Stimulated activated CD4-positive, alpha-beta T cell treated with anti-CD3 and anti-CD28 coated beads, Interleukin-4, amount 100 ng/mL, for 48 hours (primary cell): Measurements from ENCODE around the gene TCF20.

Experiments used
- DNase-seq, 2 donors: peaks; one replicate each; pipeline ENCODE4 v3.0.0-alpha.2; 2020; ENCODE audit warnings: low read depth in 2 of 2

Gene TCF20

DNA sequence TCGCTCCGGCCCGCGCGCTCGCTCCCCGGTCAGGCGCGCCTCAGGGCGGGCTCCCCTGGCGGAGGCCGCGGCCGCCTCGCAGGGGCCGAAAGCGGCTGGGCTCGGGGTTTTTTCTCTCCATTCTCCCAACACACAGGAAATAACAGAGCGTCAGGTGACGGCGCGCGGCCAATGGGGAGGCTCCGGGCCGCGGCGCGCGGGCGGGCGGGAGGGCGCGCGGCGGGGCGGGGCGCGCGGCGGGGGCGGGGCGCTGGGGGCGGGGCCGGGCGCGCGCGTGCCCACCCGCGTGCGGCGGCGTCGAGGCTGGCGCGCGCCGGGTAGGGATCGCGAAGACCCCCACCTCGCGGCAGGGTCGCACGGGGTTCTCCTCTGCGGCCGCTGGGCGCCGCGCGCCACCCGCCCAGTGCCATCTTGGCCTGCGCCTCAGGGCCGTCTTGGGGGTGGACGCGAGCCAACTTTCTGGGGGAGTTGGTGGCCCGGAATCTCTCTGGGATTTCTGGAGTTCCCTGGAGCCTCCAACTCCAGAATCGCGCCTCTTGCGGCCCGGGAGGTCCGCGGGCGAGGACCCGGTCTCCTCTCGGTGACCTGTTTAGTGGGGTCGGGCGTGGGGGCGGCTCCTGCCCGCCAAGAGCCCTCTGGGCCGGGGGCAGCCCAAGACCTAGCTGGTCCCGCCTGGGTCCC is at the start of gene TCF20:
Gene TCF20, minus strand, starts transcription at position 144 of the 681 bp plus-strand sequence. CDS start 55,348 bp downstream, outside the sequence.
- DNase-seq = peak; percentile 62 to 67

DNA sequence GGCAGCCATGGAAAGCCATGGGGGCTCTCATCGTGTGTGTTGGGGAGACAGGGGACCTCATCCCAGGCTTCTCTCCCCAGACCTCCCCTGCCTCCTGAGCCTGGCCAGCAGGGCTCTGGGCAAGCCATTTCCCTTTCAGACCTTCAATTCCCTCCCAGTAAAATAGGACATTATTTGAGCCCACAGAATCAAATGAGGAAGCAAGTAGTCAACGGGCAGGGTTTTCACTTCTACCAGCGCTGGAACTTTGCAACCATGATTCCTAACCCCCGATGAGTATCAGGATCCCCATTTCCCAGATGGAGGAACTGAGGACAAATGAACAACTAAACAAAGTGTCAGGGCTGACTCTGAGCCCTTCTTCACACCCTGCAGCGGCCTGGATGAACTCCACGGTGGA is 48.9 kb upstream of the TCF20 start:
- DNase-seq = no peak

DNA sequence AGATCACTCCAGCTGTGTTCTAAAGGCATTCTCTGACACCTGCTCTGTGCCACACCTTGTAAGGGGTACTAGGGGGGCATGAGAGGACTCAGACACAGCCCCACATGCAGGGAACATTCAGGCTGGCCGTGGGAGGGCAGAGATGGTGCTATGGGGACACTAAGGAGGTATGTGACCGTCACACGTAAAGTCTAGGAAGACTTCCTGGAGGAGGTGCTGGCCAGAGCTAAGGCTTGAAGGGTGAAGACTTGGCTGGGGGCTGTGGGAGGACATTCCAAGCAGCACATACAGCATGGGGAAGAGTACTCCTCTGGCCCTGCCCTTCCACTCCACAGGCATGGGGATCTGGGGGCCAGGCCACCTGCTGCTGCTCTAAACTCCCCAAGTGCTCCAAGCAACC is 48.5 kb upstream of the TCF20 start:
- no peak for DNase-seq

DNA sequence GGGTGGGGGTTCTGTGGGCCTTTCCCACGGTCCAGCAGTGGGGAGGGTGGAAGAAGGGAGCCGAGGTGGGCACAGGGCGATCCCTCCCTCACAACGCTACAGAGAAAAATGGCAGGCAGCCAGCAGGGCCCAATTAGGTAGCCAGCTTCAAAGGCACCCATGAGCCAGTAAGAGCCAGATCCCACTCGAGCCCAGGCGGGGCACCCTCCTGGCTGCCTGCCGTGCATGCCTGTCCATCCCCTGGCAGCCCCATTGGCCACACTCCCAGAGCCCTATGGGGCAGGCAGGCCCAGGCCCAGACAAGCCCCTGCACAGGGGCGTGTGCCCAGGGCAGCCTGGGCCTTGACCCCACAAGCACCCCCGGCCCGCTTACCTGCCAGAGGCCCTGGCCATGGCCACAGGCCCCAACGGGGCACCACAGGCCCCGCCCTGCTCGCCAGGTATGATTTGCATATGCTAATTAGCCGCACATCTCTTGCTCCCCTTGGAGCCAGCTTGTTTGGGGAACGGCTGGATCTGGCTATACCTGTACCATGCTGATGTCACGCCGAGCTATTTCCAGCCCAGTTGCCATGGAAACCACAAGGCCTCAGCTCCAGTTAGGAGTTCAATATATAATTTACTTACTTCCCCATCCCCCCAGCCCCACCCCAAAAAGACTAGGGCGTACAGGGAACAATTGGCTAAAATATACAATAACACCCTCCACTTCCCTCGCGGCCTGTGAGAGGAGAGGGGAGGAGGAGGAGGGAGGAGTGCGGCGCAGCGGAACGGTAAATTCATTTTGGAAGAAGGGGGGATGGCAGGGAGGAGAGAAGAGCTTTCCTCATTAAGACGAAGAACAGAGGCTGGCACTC is 47.5 kb upstream of the TCF20 start:
- no peak for DNase-seq

- DNase-seq = peak in 1 of 2 donors; percentile 47
These were observed 46.6 kb upstream of the TCF20 start for GRCh38 chr22:42317008-42317407.

DNA sequence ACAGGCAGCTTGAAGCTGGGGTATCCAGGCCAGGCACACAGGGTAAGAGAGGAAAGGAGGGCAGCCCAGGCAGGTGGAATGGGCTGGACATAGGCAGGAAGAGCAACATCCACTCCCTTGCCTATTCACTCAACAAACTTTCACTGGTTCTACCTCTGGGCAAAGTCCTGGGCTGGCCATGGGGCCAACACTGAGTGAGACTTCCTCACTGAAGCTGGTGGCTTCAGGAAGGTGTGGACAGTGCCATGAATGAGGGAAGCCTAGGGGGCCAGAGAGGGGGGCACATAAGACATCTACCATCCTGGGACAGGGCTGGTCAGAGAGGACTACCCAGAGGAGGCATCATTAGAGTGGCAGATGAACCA is 44.9 kb upstream of the TCF20 start:
- no peak for DNase-seq

- DNase-seq = no peak
These were observed 44.4 kb upstream of the TCF20 start for GRCh38 chr22:42314709-42315391.

DNA sequence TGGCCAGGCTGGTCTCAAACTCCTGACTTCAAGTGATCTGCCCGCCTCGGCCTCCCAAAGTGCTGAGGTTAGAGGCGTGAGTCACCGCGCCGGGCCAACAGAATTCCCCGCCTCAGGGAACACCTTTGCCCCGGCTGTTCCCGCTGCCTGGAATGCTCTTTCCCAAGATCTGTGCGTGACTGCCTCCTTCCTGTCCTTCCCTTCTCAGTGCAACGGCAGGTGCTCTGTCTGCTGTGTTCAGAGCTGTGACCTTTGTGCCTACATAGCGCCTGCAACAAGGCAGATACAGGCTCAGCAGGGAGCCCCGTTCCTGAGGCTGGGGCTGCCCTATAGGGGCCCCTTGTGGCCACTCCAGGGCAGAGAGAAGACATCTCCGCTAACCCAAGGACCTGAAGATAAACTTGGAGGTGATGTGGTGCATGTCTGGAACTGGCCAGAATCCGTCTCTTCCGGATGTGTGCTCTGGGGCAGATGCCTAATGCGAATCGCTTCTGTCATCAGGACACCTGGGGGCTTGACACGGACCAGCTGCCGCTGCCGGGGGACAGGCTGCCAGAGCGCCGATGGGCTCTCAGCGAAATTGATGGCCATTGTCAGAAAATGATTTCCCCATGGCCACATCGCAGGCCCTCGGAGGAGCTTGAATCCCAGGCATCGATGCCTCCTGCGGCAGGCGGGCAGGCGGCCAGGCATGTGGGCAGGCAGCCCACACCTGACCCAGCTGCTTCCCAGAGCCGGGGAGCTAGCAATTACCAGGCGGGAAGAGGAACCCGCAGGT is 43.5 kb upstream of the TCF20 start:
- DNase-seq = no peak

DNA sequence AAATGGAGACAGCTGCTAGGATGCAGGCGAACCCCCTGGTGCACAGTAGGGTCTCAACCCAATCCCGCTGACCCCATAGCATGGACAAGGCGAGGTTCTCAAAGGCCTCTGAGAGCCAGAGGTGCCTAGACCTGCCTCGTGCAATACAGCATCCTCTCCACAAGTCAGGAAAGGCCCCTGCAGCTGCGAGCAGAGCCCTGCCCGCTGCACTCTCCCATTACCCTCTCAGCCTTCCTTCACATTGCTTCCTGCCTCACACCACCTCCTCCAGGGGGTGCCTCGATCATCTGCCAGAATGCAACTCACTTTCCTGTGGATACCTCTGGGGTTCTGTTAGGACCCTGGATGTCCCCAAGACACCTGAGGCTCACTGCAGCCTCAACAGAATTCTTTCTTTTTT is 42.8 kb upstream of the TCF20 start:
- DNase-seq = no peak

DNA sequence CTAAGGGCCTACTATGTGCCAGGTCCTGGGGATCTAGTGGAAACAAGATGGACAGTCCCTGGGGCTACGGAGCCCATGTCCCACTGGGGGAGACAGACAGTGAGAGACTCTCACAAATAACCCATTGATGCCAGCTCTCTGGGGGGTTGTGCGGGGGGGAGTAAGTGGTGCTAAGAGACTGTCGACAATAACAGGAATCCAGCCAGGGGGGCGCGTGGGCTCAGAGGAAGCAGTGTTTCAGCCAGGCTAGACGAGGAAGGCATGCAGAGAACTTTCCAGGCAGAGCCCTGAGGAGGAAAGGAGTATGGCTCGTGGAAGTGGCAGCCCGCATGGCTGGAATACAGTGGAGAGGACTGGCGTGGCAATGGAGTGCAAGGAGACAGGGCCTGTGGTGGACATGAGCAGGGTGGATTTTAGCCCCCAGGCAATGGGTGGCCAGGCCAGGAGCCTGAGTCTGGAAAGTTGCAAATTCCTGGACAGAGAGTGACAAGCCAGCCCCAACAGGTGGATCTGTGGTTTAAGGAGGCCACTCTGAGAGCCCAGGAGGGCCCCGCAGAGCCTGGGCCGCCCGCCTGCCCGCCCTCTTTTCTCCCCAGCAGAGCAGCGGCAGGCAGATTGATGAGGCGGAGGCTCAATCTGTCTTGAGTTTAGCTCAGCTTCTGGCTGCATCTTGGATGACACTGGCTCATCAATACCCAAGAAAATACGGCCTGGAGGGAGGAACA is 40.0 kb upstream of the TCF20 start:
- DNase-seq = no peak

DNA sequence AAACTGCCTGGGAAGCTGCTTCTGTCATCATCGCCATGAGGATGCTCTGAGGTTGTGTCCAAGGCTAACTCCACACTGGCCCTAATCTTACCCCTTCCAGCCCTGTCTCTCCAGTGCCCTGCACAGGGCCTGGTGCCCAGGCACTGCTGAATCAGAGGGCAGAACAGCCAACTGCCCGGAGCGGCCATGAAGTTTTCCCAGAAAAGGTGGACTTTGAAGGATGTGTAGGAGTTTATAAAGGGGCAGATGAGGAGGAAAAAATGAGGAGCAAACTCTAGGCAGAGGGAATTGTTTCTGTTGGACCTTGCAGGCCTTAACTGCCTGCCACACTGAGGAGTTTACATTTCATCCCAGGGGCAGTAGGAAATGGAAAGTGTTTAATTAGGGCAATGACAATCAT is 39.4 kb upstream of the TCF20 start:
- no peak for DNase-seq

DNA sequence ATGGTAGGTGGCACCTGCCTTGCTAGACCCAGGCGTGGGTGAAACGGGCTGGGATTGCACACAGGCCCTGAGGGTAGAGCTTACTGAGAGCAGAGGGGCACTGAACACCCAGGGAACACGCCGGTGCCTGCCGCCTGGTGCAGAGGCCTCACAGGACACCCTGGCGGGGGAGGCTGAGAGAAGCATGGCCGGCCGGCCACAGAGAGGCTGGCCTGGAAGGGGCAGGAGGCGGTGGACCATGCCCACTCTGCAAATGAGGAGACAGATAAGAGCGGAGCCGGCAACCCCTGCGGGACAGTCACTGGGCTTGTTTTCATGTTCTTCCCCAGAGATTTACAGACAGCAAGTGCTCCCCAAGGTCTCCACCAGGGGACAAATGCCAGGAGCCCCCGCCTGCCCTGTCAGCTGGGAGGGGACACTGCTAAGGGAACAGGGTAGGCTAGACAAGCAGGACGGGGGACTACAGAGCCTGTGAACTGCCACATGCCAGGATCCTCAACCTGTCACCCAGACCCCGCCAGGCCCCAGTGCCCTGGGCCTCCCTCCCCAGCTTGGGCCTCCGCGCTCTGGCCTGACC is 38.5 kb upstream of the TCF20 start:
- DNase-seq = no peak

DNA sequence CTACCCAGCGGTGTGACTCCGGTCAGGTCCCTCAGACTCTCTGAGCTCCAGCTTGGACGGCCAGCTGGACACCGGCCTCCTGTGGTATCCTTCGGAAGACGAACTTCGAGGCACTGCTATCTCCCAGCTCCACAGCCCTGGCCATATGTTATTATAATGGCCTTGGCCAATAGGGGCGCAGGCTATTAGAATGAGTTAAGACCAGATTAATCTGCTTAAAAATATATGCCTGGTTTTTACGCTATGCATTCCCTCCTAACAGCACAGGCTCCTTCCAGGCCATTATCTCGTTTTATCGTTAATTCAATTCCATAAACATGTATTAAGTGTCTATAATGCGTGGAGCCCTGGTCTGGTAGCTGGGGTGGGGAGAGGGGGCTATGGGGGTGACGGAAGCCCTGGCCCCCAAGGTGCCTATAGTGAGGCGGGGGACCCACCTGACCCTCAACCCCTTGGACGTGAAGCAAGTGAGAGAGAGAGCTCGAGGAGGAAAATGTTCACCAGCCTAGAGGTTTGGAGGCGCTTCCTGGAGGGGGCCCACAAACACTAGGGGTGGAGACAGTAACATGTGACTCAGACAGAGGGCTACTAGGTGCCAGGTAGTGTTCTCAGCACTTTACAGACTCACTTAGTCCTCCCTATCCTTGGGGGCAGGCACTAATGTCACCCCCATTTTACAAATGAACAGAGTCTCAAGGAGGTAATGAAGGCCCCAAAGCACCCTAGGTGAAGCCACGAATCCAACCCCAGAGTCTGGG is 37.5 kb upstream of the TCF20 start:
- no peak for DNase-seq

GRCh38 chr22:42306010-42306409 is 35.6 kb upstream of the TCF20 start:
- DNase-seq = no peak

DNA sequence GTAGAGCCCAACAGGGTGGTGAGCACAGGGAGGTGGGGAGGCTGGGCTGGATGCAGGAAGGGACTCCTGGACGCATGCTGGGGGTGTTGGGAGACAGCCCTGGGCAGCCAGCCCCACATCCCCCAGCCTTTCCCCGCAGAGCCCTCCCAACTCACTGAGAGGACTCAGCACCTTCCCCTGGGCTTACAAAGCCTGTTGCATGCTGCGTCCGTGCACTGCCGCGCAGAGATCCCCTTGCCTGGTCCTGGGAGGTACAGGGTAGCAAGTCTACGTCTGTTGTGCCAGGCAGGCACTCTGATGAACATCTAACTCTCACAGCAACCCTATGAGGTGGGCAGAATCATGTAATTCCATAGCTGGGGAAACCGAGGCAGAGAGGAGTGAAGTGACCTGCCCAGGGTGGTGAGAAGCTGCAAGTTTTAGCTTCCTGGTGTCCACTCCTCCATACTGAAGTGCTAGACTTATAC is 33.9 kb upstream of the TCF20 start:
- DNase-seq = no peak

- DNase-seq = no peak
These were observed 33.2 kb upstream of the TCF20 start for GRCh38 chr22:42303396-42304323.

DNA sequence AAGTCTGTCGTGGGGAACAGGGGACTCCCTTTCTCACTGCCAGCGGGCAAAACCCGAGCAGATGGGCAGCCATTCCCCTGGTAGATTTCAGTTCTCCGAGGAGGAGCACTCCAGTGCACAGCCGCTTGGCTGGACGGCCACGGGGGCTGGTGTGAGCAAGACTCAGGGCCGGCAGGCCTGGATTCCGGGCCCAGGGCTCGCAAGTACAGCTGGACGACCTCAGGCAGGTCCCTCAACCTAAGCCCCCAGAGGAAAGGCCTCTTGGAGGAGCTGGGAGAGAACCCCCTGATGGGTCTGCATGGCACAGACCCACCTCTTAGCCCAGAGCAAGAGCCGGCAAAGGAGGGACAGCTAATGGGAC is 31.3 kb upstream of the TCF20 start:
- no peak for DNase-seq

DNA sequence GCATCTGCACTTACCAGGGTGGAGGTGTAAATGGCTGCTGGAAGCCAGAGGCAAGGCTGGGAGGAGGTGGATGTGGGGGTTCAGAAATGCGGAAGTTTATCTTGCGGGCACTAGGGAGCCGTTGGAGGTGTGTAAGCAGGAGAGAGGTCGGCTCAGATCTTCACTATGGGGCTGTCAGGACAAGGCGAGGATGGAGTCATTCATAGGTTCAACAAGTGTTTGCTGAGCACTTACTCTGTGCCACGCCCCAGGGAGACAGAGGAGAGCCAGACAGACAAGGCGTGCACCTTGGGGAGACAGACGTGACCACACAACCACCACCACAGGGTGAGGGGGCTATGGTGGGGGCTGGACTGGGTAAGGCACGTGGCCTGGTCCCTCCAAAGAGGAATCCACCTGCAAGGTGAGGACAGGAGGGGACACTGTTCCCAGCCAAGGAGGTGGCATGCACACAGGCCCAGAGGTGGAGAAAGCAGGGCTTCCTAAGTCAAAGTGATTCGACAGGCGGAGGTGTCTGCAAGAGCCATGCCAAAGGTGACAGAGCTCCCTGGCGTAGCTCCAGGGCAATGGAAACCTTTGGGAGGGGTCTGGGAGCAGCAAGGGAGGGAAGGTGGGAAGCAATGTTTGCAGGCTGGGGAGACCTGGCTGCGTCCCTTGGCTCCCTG is 30.8 kb upstream of the TCF20 start:
- no peak for DNase-seq
